Activated naive CD4-positive, alpha-beta T cell treated with anti-CD3 and anti-CD28 coated beads, Interleukin-2, amount 50 U/mL, for 24 hours (primary cell): ENCODE results near the gene CPVL.

Experiments used
- H3K27ac Mint-ChIP-seq: one replicate; pipeline ENCODE4 v1.8.0; 2021; ENCODE audit warnings: mild to moderate bottlenecking, mixed read lengths
- H3K27me3 Mint-ChIP-seq: one replicate; pipeline ENCODE4 v1.8.0; 2021; ENCODE audit warnings: mixed read lengths
- H3K36me3 Mint-ChIP-seq: one replicate; pipeline ENCODE4 v1.8.0; 2021; ENCODE audit warnings: mixed read lengths
- H3K4me1 Mint-ChIP-seq: one replicate; pipeline ENCODE4 v1.8.0; 2021; ENCODE audit warnings: mixed read lengths
- H3K4me3 Mint-ChIP-seq: one replicate; pipeline ENCODE4 v1.8.0; 2021; ENCODE audit warnings: mild to moderate bottlenecking, mixed read lengths
- H3K9me3 Mint-ChIP-seq: one replicate; pipeline ENCODE4 v1.8.0; 2021; ENCODE audit warnings: mixed read lengths

Gene CPVL

GRCh38 chr7:29163854-29164253 is 17.5 kb upstream of the CPVL start:
- H3K27me3 Mint-ChIP-seq, result peaks cover 2% of the 10 kb centered on the region
- no peak overlapping the region for H3K27ac Mint-ChIP-seq
- H3K4me3 Mint-ChIP-seq, result no peak overlapping the region
- H3K4me1 Mint-ChIP-seq, result no peaks in the 10 kb centered on the region
- H3K9me3 Mint-ChIP-seq, result peaks cover 6% of the 10 kb centered on the region
- no peaks in the 10 kb centered on the region for H3K36me3 Mint-ChIP-seq

GRCh38 chr7:29162577-29162976 is 16.2 kb upstream of the CPVL start:
- H3K27me3 Mint-ChIP-seq, result peaks cover 2% of the 10 kb centered on the region
- H3K9me3 Mint-ChIP-seq, result peaks cover 6% of the 10 kb centered on the region
- H3K4me1 Mint-ChIP-seq, result no peaks in the 10 kb centered on the region
- no peaks in the 10 kb centered on the region for H3K36me3 Mint-ChIP-seq
- H3K27ac Mint-ChIP-seq, result no peak overlapping the region
- H3K4me3 Mint-ChIP-seq, result no peak overlapping the region

GRCh38 chr7:29161231-29161630 is 14.9 kb upstream of the CPVL start:
- Mint-ChIP-seq H3K27ac (peak overlapping the region; percentile 11), H3K27me3 (peaks cover 2% of the 10 kb centered on the region), H3K36me3 (no peaks in the 10 kb centered on the region), H3K4me3 (no peak overlapping the region), H3K9me3 (peaks cover 2% of the 10 kb centered on the region), H3K4me1 (no peaks in the 10 kb centered on the region)

GRCh38 chr7:29160080-29160479 is 13.7 kb upstream of the CPVL start:
- Mint-ChIP-seq H3K4me1 (no peaks in the 10 kb centered on the region), H3K4me3 (no peak overlapping the region), H3K27me3 (peaks cover 2% of the 10 kb centered on the region), H3K36me3 (no peaks in the 10 kb centered on the region), H3K27ac (no peak overlapping the region), H3K9me3 (no peaks in the 10 kb centered on the region)

DNA sequence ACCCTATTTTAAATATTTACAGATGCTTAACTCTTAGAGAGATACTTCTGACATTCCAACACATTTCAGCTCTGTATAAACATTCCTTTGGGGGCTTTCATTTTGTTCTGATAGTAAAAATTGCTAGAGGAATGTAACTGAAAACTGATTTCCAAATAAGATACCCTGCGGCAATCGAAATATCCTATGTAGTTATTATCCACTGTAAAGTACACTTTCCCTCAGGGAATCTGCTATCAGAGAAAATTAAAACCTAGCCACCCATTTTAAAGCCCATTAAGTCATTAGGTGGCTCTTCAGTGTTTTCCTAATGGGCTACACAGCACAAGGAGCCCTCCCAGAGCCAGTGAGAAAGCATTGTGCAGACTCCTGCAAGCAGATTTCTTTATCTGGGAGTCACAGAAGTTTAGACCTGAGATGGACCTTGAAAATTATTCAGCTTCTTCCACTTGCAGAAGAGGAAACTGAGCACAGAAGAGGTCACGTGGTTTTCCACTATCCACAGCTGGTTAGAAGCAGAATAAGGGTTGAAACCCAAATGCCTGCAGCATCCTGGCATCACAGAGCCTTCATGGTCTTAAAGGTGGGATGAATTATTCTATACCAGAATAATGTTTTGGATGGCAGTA is 12.6 kb upstream of the CPVL start:
- peaks cover 2% of the 10 kb centered on the region for H3K27me3 Mint-ChIP-seq
- no peak overlapping the region for H3K27ac Mint-ChIP-seq
- no peaks in the 10 kb centered on the region for H3K9me3 Mint-ChIP-seq
- H3K36me3 Mint-ChIP-seq, result no peaks in the 10 kb centered on the region
- no peaks in the 10 kb centered on the region for H3K4me1 Mint-ChIP-seq
- H3K4me3 Mint-ChIP-seq, result no peak overlapping the region

DNA sequence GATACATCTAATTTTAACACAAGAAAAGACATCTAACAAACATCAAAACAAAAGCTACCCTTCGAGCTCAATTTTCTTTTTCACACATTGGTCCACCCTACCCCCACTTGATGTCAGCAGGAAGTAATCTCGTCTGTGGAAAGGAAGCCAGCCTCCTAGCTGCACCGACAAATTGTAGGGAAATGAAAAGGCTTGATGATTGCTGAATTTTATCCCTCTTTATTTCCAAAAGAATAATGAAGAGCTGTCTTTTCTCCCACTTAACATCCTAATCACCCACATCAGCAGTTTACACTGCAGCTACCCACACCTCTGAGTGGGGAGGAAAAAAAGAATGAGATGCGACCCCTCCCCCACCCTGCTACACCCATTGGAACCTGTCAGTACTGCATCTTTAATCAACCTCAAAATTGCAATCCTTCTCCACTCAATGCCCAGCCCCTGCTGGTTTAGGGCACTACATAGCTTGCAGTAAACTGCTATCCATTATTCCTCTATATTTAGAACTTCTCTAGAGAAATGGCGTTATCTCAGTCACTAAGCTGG is 10.6 kb upstream of the CPVL start:
- Mint-ChIP-seq H3K27ac (no peak overlapping the region), H3K9me3 (no peaks in the 10 kb centered on the region), H3K4me1 (no peaks in the 10 kb centered on the region), H3K27me3 (peaks cover 2% of the 10 kb centered on the region), H3K36me3 (no peaks in the 10 kb centered on the region), H3K4me3 (no peak overlapping the region)

DNA sequence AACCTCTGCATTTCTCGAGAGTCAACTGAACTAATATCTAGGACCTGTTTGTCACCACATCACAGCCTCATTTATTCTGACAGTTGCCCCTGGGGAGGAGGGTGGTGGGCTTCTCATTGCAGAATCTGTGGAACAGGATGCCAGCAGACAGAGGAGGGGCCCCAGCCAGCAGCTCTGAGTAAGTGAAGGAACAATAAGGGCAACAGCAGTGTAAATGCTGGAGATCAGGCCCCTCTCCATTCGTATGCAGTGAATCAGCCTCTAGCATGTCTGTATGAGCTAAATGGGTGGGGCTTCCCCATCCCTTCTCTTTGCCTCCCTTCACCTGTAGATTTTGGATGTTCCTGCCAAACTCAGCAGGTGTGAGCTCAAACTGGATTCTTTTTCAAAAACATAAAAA is 7.7 kb upstream of the CPVL start:
- Mint-ChIP-seq H3K27me3 (peaks cover 2% of the 10 kb centered on the region), H3K4me1 (no peaks in the 10 kb centered on the region), H3K36me3 (no peaks in the 10 kb centered on the region)

DNA sequence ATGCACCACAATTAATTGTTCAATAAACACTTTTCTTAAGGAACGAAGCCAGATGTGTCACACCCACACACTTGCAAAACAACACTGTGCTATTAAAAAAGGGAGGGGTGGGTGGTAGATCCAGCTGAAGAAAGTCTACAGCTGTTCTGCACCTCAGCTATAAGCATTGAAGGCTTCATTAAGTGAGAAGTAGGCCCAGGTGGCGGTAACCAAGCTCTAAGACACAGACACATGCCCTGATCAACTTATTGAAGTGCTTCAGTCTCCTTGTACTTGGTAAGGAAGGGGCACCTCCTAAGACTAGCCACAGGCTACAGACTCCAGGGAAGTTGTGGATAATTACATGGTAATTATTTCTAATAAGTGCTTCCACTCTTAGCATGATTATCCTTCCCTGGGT is 4.5 kb upstream of the CPVL start:
- Mint-ChIP-seq H3K4me1 (no peaks in the 10 kb centered on the region), H3K27me3 (peaks cover 14% of the 10 kb centered on the region), H3K9me3 (no peaks in the 10 kb centered on the region), H3K4me3 (no peak overlapping the region), H3K27ac (no peak overlapping the region), H3K36me3 (no peaks in the 10 kb centered on the region)

More for the DNA sequence above, 7.7 kb upstream of the CPVL start:
- Mint-ChIP-seq H3K27ac (no peak overlapping the region), H3K9me3 (no peaks in the 10 kb centered on the region), H3K4me3 (no peak overlapping the region)

DNA sequence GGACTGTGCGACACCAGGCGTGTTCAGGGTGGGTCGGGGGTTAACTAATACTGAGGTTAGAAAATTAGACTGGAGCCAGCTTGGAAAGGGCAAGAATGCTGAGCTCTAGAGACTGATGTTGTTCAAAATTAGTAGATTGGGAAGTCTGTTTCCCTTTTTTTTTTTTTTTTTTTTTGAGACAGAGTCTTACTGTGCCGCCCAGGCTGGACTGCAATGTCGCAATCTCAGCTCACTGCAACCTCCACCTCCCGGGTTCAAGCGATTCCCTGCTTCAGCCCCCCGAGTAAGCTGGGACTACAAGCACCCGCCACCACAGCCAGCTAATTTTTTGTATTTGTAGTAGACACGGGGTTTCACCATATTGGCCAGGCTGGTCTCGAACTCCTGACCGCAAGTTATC is 2.7 kb upstream of the CPVL start:
- H3K4me3 Mint-ChIP-seq, result no peak overlapping the region
- no peak overlapping the region for H3K27ac Mint-ChIP-seq
- H3K36me3 Mint-ChIP-seq, result no peaks in the 10 kb centered on the region
- no peaks in the 10 kb centered on the region for H3K4me1 Mint-ChIP-seq
- H3K27me3 Mint-ChIP-seq, result peaks cover 19% of the 10 kb centered on the region
- no peaks in the 10 kb centered on the region for H3K9me3 Mint-ChIP-seq

GRCh38 chr7:29147821-29148220 is 1.5 kb upstream of the CPVL start:
- H3K27ac Mint-ChIP-seq, result no peak overlapping the region
- H3K36me3 Mint-ChIP-seq, result no peaks in the 10 kb centered on the region
- no peak overlapping the region for H3K4me3 Mint-ChIP-seq
- no peaks in the 10 kb centered on the region for H3K4me1 Mint-ChIP-seq
- peaks cover 21% of the 10 kb centered on the region for H3K27me3 Mint-ChIP-seq
- no peaks in the 10 kb centered on the region for H3K9me3 Mint-ChIP-seq

DNA sequence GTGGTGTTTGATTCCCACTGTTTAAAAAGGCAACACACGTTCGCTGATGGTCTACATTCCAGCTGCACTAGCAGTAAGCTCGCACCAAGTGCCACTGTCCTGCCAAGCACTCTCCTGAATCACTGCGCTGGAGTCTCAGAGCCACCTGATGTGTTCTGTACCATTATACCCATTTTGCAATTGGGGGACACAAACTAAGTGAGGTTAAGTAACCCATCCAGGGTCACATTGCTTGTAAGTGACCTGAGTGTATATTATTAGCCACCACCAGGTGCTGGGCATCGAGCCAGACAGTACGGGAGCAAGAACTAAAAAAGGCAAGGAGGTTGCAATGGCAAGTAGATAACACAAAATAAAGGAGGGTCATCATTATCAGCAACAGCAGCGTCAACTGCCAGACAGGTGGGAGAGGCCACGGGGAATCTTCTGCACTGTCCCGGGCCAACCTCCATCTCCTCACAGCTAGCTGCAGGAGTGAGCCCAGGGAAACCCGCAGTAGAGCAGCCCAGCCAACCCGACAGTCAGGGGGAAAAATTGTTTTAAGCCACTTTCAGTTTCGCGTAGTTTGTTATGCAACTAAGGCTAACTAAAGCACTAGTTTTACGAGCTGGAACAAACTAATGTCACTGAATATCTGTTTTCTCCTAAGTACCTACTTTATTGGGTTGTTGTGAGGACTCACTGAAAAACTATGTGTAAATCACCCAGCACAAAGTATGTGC is 712 bp upstream of the CPVL start:
- Mint-ChIP-seq H3K36me3 (no peaks in the 10 kb centered on the region), H3K27me3 (peaks cover 22% of the 10 kb centered on the region), H3K27ac (no peak overlapping the region), H3K9me3 (no peaks in the 10 kb centered on the region), H3K4me3 (no peak overlapping the region), H3K4me1 (no peaks in the 10 kb centered on the region)

DNA sequence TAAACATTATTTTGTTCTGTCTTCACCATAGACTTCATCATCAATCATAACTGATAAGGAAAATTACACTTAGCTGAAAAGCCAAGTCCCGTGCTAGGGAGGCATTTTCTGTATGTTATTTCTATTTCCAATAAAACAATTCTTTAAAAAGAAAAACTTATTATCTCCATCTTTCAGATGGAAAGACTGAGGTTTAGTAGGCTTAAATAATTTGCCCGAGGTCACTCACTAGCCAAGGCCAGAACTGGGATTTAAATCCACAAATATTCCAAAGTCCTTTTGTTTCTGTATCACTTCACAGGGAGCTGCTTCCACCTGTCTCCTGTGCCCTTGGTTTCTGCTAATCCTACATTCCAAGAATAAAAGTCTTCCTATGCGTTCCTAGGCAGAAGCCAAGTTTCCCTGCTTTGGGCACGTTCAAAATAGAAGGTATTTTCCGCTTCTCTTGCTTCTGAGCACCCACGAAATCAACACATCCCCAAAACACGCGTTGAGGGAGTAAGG is 732 bp downstream of the CPVL start:
- H3K36me3 Mint-ChIP-seq, result no peaks in the 10 kb centered on the region
- peaks cover 20% of the 10 kb centered on the region for H3K27me3 Mint-ChIP-seq
- H3K4me3 Mint-ChIP-seq, result no peak overlapping the region
- H3K9me3 Mint-ChIP-seq, result no peaks in the 10 kb centered on the region
- H3K4me1 Mint-ChIP-seq, result no peaks in the 10 kb centered on the region
- no peak overlapping the region for H3K27ac Mint-ChIP-seq

DNA sequence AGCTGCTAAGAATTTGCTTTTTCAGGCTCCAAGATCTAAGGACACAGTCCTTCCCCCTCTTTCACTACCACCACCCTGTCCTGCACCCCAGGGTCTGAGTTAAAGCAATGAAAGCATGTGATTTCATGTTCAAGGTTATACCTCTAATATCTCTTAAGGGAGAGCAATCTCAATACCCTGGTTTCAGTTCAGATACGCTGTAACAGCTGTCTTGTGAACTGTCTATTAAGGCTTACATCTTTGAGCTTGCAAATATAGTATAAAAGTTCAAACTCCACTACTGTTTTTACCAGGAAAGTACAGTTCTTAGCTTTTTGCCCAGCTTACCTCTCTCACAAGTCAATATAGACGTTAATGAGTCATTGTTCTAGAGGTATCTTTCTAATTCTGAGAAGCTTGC is 2.6 kb downstream of the CPVL start:
- no peaks in the 10 kb centered on the region for H3K36me3 Mint-ChIP-seq
- H3K4me3 Mint-ChIP-seq, result no peak overlapping the region
- H3K4me1 Mint-ChIP-seq, result no peaks in the 10 kb centered on the region
- peaks cover 20% of the 10 kb centered on the region for H3K27me3 Mint-ChIP-seq
- H3K27ac Mint-ChIP-seq, result no peak overlapping the region
- H3K9me3 Mint-ChIP-seq, result no peaks in the 10 kb centered on the region

DNA sequence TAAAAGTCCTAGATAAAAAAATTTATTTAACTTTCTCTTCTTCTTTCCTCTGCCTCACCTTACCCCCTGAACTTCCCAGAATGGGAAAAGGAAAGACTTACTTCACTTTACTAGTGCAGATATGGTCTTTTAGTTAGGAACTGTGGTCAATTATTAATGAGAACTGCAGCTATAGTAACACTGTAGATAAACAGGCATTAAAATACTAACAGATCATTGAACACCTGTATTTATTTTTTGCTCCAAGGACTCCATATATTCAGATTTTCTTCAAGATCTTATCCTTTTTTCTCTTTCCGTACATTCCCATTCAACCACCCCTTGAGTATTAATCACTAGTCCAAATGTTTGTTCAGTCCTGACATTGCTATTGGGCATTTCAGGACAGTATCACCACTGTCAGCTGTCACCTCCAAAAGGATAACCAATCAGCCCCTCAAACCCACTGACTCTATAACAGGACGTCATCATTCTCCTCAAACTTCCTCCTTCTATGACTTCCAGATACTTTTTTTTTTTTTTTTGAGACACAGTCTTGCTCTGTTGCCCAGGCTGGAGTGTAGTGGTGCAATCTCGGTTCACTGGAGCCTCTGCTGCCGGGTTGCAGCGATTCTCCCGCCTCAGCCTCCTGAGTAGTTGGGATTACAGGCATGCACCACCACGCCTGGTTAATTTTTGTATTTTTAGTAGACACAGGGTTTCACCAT is 4.2 kb downstream of the CPVL start:
- H3K36me3 Mint-ChIP-seq, result no peaks in the 10 kb centered on the region
- H3K4me1 Mint-ChIP-seq, result no peaks in the 10 kb centered on the region
- H3K9me3 Mint-ChIP-seq, result no peaks in the 10 kb centered on the region
- H3K27me3 Mint-ChIP-seq, result peaks cover 20% of the 10 kb centered on the region
- H3K4me3 Mint-ChIP-seq, result no peak overlapping the region
- H3K27ac Mint-ChIP-seq, result no peak overlapping the region

DNA sequence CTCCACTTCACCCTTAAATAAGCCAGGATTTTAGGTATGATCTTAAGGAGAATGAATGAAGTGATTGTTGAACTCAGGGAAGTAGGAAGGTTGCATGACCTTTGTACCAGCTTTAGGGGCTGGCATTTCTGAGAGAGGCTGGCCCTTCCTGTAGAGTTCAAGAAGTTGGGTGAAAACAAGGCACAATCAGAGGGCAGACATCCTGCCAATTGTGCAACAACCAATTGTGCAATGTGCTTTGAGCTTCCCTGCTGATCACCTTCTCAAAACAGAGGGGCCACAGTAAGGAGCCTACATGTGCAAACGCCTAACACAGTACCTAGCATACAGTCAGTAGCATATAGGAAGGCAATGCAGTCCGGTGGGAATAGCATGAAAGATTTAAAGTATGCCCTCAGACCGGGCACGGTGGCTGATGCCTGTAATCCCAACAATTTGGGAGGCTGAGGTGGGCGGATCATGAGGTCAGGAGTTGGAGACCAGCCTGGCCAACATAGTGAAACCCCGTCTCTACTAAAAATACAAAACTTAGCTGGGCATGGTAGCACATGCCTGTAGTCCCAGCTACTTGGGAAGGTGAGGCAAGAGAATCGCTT is 5.4 kb downstream of the CPVL start:
- Mint-ChIP-seq H3K36me3 (no peaks in the 10 kb centered on the region), H3K9me3 (no peaks in the 10 kb centered on the region), H3K4me3 (no peak overlapping the region), H3K4me1 (no peaks in the 10 kb centered on the region), H3K27ac (no peak overlapping the region), H3K27me3 (peaks cover 10% of the 10 kb centered on the region)
